Prostate gland (tissue), 2 donors: ENCODE results near the gene ZNF281.

Experiments used
- POLR2A ChIP-seq: fragments of 450-650 bp; IDR thresholded peaks from one replicate; pipeline ENCODE4 v1.6.1; 2016; ENCODE audit warnings: antibody characterized with exemption, mild to moderate bottlenecking
- POLR2AphosphoS5 ChIP-seq: sonication (generic); formaldehyde crosslinking; IDR thresholded peaks from one replicate; pipeline ENCODE4 v1.6.1; 2017; ENCODE audit warnings: antibody characterized with exemption
- TF ChIP-seq, protein P1 (sequence below), 4 experiments: fragments of 200-600 bp in 2 of 4; fragments of 450-650 bp in 2 of 4; sonication (generic) in 2 of 4; IDR thresholded peaks; 1 replicate in 3 of 4; 2 replicates in 1 of 4; pipeline ENCODE4 v1.5.1; 2016 to 2019; ENCODE audit warnings: antibody characterized with exemption in 4 of 4, mild to moderate bottlenecking in 2 of 4, moderate library complexity in 2 of 4

DNA sequence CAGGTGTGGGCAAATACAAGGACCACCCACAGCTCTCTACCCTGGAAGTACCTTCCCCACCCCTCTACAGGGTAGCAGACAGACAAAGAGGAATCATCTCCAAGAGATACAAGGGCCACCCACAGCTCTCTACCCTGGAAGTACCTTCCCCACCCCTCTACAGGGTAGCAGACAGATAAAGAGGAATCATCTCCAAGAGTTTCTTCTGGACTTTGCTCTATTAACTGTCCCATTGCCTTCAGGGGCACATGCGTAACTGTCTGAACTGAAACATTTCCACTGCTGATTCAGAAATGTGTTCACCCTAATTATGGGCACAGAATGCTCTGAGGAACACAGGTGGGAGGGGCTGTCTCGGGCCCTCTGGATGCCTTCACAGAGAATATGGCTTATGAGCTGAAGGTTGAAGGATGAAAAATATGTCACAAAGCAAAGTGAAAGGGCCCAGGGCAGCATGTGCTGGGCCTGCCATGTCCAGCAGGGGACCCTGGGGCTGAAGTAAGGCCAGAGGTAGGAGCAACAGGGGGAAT, 43.9 kb downstream of the ZNF281 start:
- no peak for TF ChIP-seq POLR2AphosphoS5
- TF ChIP-seq, protein P1, sequence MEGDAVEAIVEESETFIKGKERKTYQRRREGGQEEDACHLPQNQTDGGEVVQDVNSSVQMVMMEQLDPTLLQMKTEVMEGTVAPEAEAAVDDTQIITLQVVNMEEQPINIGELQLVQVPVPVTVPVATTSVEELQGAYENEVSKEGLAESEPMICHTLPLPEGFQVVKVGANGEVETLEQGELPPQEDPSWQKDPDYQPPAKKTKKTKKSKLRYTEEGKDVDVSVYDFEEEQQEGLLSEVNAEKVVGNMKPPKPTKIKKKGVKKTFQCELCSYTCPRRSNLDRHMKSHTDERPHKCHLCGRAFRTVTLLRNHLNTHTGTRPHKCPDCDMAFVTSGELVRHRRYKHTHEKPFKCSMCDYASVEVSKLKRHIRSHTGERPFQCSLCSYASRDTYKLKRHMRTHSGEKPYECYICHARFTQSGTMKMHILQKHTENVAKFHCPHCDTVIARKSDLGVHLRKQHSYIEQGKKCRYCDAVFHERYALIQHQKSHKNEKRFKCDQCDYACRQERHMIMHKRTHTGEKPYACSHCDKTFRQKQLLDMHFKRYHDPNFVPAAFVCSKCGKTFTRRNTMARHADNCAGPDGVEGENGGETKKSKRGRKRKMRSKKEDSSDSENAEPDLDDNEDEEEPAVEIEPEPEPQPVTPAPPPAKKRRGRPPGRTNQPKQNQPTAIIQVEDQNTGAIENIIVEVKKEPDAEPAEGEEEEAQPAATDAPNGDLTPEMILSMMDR (IDR thresholded peaks at IDR 0.05), result no peak
- TF ChIP-seq POLR2A, result no peak
